OCI-LY3 (cell line): ENCODE results near the gene FCHO1.

Experiments
- H2AFZ ChIP-seq: fragments of 200-600, 300-600 bp; shearing (Covaris generic); 2 replicates; pipeline ENCODE4 v1.6.0; 2014; ENCODE audit warnings: antibody characterized with exemption, low read depth, low read length
- H3K27ac ChIP-seq: fragments of 200-600, 300-600 bp; sonication (generic); 2 replicates; pipeline ENCODE4 v1.5.1; 2014; ENCODE audit warnings: mild to moderate bottlenecking, low read length, moderate library complexity, mixed read lengths
- H3K27me3 ChIP-seq: fragments of 200-600, 300-600 bp; sonication (generic); 2 replicates; pipeline ENCODE4 v1.6.1; 2014; ENCODE audit warnings: low read depth, low read length, mixed read lengths
- H3K36me3 ChIP-seq: fragments of 200-600, 300-600 bp; sonication (generic); replicated peaks from 2 replicates; pipeline ENCODE3; 2014; ENCODE audit warnings: low read depth, low read length, mixed read lengths
- H3K4me1 ChIP-seq: fragments of 300-600, 200-600 bp; sonication (generic); 2 replicates; pipeline ENCODE4 v1.6.1; 2014; ENCODE audit warnings: low read length, mixed read lengths
- H3K4me2 ChIP-seq: fragments of 200-600, 300-600 bp; sonication (generic); 2 replicates; pipeline ENCODE4 v1.6.1; 2014; ENCODE audit warnings: low read length, mixed read lengths
- H3K4me3 ChIP-seq: fragments of 300-600, 200-600 bp; sonication (generic); 2 replicates; pipeline ENCODE4 v1.5.1; 2014; ENCODE audit warnings: antibody characterized with exemption, mild to moderate bottlenecking, low read length, moderate library complexity
- H3K79me2 ChIP-seq: fragments of 300-600, 200-600 bp; shearing (Covaris generic); 2 replicates; pipeline ENCODE4 v1.6.1; 2014; ENCODE audit warnings: mild to moderate bottlenecking, low read length, mixed read lengths
- H3K9ac ChIP-seq: fragments of 300-600, 200-600 bp; shearing (Covaris generic); 2 replicates; pipeline ENCODE4 v1.6.0; 2014; ENCODE audit warnings: mild to moderate bottlenecking, low read length, moderate library complexity
- H3K9me3 ChIP-seq: fragments of 200-600, 300-600 bp; shearing (Covaris generic); 2 replicates; pipeline ENCODE4 v1.6.1; 2014; ENCODE audit warnings: low read length, mixed read lengths; ENCODE audit not compliant: insufficient read depth
- H4K20me1 ChIP-seq: fragments of 200-600, 300-600 bp; sonication (generic); 2 replicates; pipeline ENCODE4 v1.6.1; 2016; ENCODE audit warnings: low read length, mixed read lengths; ENCODE audit not compliant: insufficient read depth
- CTCF ChIP-seq: fragments of 200-600, 300-600 bp; sonication (generic); IDR thresholded peaks from 2 replicates; pipeline ENCODE4 v1.5.1; 2014; ENCODE audit warnings: antibody characterized with exemption, low read length, low read depth
- EZH2phosphoT487 ChIP-seq: fragments of 200-600 bp; shearing (Covaris generic); IDR thresholded peaks from 2 replicates; pipeline ENCODE4 v1.6.1; 2018; ENCODE audit warnings: antibody characterized with exemption, mixed run types, low read depth

FCHO1 gene

DNA sequence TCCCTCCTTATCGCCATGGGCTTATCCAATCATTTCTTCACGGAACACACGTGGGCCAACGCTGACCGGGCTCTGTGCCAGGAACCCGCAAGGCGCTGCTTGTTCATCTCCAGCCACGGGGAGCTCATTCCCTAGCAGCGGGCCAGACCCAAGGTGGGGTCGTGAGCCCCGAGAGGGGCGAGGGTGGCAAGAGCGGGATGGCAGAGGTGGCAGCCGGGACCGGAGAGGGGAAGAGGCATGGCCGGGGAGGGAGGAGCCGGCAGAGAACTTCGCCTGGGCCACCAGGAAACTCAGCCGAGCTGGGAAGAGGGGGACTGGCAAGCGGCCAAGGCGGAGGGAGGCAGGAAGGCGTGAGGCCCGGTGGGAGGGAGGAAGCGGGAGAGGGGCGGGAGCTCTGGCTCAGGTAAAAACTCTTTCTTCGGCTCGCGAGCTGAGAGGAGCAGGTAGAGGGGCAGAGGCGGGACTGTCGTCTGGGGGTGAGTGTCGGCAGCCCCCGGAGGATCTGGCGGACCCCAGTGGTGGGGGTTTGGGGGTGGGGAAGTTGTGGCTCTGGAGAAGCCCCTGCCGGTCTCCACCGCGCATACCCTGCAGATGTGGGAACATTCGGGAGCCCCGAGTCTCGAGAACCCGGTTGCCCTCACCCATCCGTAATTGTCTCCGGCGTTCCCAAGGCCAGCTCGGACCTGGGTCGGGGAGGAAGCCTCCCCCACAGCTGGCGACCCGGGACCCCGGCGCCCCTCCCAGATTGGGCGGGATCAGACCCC is 43.6 kb downstream of the FCHO1 start, which contains the start of gene B3GNT3:
TSS of gene B3GNT3 (plus strand) at position 408 of the 764 bp plus-strand sequence. CDS start 12,670 bp downstream, outside the sequence.
- Histone ChIP-seq H3K9ac (no peak within 1 kb of the TSS), H3K79me2 (no peaks in the 10 kb centered on the region), H3K27me3 (peaks cover 9% of the 10 kb centered on the region; the same call in 1 of the 2 replicates), H2AFZ (no peak within 1 kb of the TSS), H3K27ac (no peak within 1 kb of the TSS), H3K4me3 (no peak within 1 kb of the TSS), H3K4me2 (no peak within 1 kb of the TSS), H3K4me1 (peaks cover 21% of the 10 kb centered on the region), H3K36me3 (no peaks in the 10 kb centered on the region), H4K20me1 (no peaks in the 10 kb centered on the region), H3K9me3 (no peaks in the 10 kb centered on the region)
- no peak for TF ChIP-seq EZH2phosphoT487
- TF ChIP-seq CTCF = no peak

- Histone ChIP-seq H3K4me1 (peaks cover 15% of the 10 kb centered on the region; the same call in 1 of the 2 replicates), H3K79me2 (no peaks in the 10 kb centered on the region), H4K20me1 (no peaks in the 10 kb centered on the region), H3K9ac (no peak overlapping the region), H3K4me2 (no peak overlapping the region), H2AFZ (no peak overlapping the region), H3K27ac (no peak overlapping the region), H3K27me3 (peaks cover 9% of the 10 kb centered on the region; the same call in 1 of the 2 replicates), H3K9me3 (no peaks in the 10 kb centered on the region), H3K4me3 (no peak overlapping the region), H3K36me3 (no peaks in the 10 kb centered on the region)
- no peak for TF ChIP-seq CTCF
- no peak for TF ChIP-seq EZH2phosphoT487
Measured at GRCh38 chr19:17795495-17795856, 44.2 kb downstream of the FCHO1 start.

DNA sequence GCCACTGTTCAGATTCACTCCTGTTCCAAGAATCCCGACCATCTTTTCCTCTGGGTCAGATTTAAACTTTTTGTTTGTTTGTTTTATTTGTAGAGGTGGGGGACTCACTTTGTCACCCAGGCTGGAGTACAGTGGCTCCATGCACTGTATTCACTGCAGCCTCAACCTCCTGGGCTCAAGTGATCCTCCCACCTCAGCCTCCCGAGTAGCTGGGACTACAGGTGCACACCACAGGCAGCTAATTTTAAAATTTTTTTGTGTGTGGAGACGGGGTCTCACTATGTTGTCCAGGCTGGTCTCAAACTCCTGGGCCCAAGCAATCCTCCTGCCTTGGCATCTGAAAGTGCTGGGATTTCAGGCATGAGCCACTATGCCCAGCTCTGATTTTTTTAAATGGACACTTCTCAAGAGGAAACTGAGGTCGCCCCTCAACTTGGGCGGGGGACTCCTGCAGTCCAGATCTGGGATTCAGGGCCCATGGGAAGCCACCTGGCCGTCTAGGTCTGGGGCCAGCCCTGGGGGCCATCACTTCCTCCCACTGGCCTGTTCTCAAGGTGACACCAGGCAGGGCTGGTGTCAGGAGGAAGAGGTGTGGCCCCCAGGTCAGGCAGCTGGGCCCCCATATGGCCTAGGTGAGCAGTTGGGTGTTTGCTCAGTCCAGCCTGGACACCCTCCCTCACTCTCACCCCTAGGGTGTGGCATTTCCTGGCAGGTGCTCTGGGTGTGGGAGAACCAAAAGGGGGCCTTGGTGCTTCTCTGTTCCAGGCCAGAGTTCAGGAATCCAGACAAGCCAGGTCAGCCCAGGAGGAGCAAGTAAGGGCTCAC is 44.9 kb downstream of the FCHO1 start:
- Histone ChIP-seq H3K27ac (no peak overlapping the region), H3K9me3 (no peaks in the 10 kb centered on the region), H3K27me3 (peaks cover 9% of the 10 kb centered on the region; the same call in 1 of the 2 replicates), H4K20me1 (no peaks in the 10 kb centered on the region), H3K79me2 (no peaks in the 10 kb centered on the region), H3K36me3 (no peaks in the 10 kb centered on the region), H3K4me2 (no peak overlapping the region), H3K4me3 (no peak overlapping the region), H3K9ac (no peak overlapping the region), H3K4me1 (peaks cover 9% of the 10 kb centered on the region; the same call in 1 of the 2 replicates), H2AFZ (no peak overlapping the region)
- TF ChIP-seq CTCF (no peak), EZH2phosphoT487 (no peak)
